Panc1 (cell line): Measurements from ENCODE around the gene SEC22A. TPM values are rescaled to one million over a fixed set of nuclear protein-coding genes. Genes with fewer than 3 reads are reported as not detected.

ENCODE experiments used
- ATAC-seq: fragments of 200-7000 bp; cut with Tn5 transposase; 2 replicates; pipeline ENCODE4 v1.9.1; 2020; ENCODE audit warnings: mild to moderate bottlenecking, moderate library complexity
- BruUV-seq: library from RNA; stranded (reverse); fragments of 400-500 nt; replicated peaks from 2 replicates; lab custom pipeline; 2021; lab: Mats Ljungman, UMichigan
- CTCF ChIA-PET: fragments of 300-600 bp; sonication (Branson Sonifier 250); formaldehyde crosslinking; loops from one replicate; lab custom pipeline; 2022; ENCODE audit warnings: antibody characterized with exemption; lab: Charles Lee
- POLR2A ChIA-PET: fragments of 300-600 bp; sonication (Branson Sonifier 250); formaldehyde crosslinking; loops from one replicate; lab custom pipeline; 2022; ENCODE audit warnings: antibody characterized with exemption; lab: Charles Lee
- DNase-seq: peaks from one replicate; pipeline ENCODE4 v3.0.0-alpha.2; 2010; ENCODE audit warnings: low read depth, low spot score
- H3K27ac ChIP-seq: 2 replicates; pipeline ENCODE4 v1.5.1; 2011; ENCODE audit warnings: mild to moderate bottlenecking, low read length, inconsistent platforms
- H3K27me3 ChIP-seq: fragments of 200-500 bp; sonication (Bioruptor generic); 2 replicates; pipeline ENCODE4 v1.6.0; 2014; ENCODE audit warnings: low read length, inconsistent platforms; ENCODE audit not compliant: control insufficient read depth, insufficient read depth
- H3K36me3 ChIP-seq: fragments of 200-500 bp; sonication (Bioruptor generic); 2 replicates; pipeline ENCODE4 v1.5.1; 2014; ENCODE audit warnings: inconsistent platforms, mild to moderate bottlenecking, low read length, moderate library complexity; ENCODE audit not compliant: control insufficient read depth, insufficient read depth
- H3K4me1 ChIP-seq: 2 replicates; pipeline ENCODE4 v1.5.1; 2011; ENCODE audit warnings: inconsistent platforms, mild to moderate bottlenecking, low read length, moderate library complexity; ENCODE audit not compliant: control insufficient read depth, insufficient read depth
- H3K4me3 ChIP-seq, 2 experiments: 2 replicates each; pipeline ENCODE4 v1.5.1; 2011 to 2012; ENCODE audit warnings: low read depth in 2 of 2, low read length in 2 of 2, mild to moderate bottlenecking in 2 of 2, inconsistent platforms in 1 of 2, moderate library complexity in 1 of 2
- H3K9me3 ChIP-seq: fragments of 200-500 bp; sonication (Bioruptor generic); 2 replicates; pipeline ENCODE4 v1.5.1; 2014; ENCODE audit warnings: low read depth, mild to moderate bottlenecking, inconsistent platforms, low read length, moderate library complexity; ENCODE audit not compliant: control insufficient read depth, insufficient read depth
- POLR2AphosphoS5 ChIP-seq: IDR thresholded peaks from 2 replicates; pipeline ENCODE4 v1.6.1; 2012; ENCODE audit warnings: mild to moderate bottlenecking, low read depth, low read length, moderate library complexity
- SIN3A ChIP-seq: IDR thresholded peaks from 2 replicates; pipeline ENCODE4 v1.6.1; 2012; ENCODE audit warnings: low read depth, mild to moderate bottlenecking, low read length, moderate library complexity, borderline replicate concordance; ENCODE audit not compliant: insufficient read depth
- TCF7L2 ChIP-seq: IDR thresholded peaks from 2 replicates; pipeline ENCODE4 v1.6.1; 2011; ENCODE audit warnings: mild to moderate bottlenecking, low read depth, low read length, inconsistent platforms
- in situ Hi-C: cut with HindIII; loops from 2 replicates; pipeline ENCODE4 v1.10.0; 2016; ENCODE audit warnings: low sequenced_read_pairs, low pct_unique_long_range_greater_than_20kb
- intact Hi-C: fragments of 100-400 bp; cut with micrococcal nuclease; formaldehyde crosslinking; loops from one replicate; pipeline ENCODE4 v1.10.0; 2022; ENCODE audit not compliant: unreplicated experiment
- total RNA-seq: library from RNA; stranded (reverse); gene quantifications from one replicate; pipeline ENCODE4 v1.2.1, GENCODE V29; 2021; ENCODE audit not compliant: unreplicated experiment
- TF ChIP-seq, protein P1 (sequence below), 2 experiments: IDR thresholded peaks; 2 replicates each; pipeline ENCODE4 v1.6.1; 2011 to 2012; ENCODE audit warnings: low read depth in 2 of 2, control low read depth in 1 of 2, low read length in 1 of 2, mild to moderate bottlenecking in 1 of 2, moderate library complexity in 1 of 2; ENCODE audit not compliant: insufficient read depth in 1 of 2
- TF ChIP-seq, protein P2 (sequence below): fragments of 450-650 bp; IDR thresholded peaks from 2 replicates; pipeline ENCODE4 v1.5.1; 2017; ENCODE audit warnings: mild to moderate bottlenecking

SEC22A gene
- total RNA-seq, 1 experiment from 2014 or later, result 22.7 TPM

DNA sequence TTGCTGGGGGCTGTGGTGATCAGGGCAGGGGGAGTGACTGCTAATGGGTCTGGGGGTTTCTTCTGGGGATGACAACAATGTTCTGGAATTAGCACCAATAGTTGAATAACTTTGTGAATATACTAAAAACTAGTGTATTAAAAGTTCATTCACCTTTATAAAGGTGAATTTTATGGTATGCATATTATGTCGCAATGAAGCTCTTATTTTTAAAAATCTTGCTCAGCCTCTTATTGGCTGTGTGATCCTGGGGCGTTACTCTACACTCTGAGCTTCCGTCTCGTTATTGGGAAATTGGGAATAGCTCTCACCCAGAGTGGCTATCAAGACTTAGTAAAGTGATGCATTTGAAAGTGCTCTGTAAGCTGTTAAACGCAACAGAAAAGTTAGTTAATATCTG lies 105.3 kb downstream of the SEC22A start:
- BruUV-seq, result no TSS peak
- CTCF ChIA-PET, result interaction anchor here (0.5 to 0.8 kb wide), 4 partner anchors 8 to 109 kb away, joined by 3 to 15 read pairs (median 6); no protein-coding TSS in a partner anchor
- no peaks in the 10 kb centered on the region for H3K36me3 ChIP-seq
- ATAC-seq (no peak), DNase-seq (no peak)
- peaks cover 3% of the 10 kb centered on the region; the same call in 1 of the 2 replicates for H3K27me3 ChIP-seq
- H3K9me3 ChIP-seq, result no peaks in the 10 kb centered on the region
- no peak overlapping the region for H3K27ac ChIP-seq
- in situ Hi-C loops, result no loop called here
- intact Hi-C loops, result no loop called here
- no peaks in the 10 kb centered on the region for H3K4me1 ChIP-seq
- POLR2A ChIA-PET, result no interaction called here
- no peak overlapping the region for H3K4me3 ChIP-seq
- TF ChIP-seq POLR2AphosphoS5 (no peak), SIN3A (no peak), TCF7L2 (no peak)
- TF ChIP-seq, protein P1, sequence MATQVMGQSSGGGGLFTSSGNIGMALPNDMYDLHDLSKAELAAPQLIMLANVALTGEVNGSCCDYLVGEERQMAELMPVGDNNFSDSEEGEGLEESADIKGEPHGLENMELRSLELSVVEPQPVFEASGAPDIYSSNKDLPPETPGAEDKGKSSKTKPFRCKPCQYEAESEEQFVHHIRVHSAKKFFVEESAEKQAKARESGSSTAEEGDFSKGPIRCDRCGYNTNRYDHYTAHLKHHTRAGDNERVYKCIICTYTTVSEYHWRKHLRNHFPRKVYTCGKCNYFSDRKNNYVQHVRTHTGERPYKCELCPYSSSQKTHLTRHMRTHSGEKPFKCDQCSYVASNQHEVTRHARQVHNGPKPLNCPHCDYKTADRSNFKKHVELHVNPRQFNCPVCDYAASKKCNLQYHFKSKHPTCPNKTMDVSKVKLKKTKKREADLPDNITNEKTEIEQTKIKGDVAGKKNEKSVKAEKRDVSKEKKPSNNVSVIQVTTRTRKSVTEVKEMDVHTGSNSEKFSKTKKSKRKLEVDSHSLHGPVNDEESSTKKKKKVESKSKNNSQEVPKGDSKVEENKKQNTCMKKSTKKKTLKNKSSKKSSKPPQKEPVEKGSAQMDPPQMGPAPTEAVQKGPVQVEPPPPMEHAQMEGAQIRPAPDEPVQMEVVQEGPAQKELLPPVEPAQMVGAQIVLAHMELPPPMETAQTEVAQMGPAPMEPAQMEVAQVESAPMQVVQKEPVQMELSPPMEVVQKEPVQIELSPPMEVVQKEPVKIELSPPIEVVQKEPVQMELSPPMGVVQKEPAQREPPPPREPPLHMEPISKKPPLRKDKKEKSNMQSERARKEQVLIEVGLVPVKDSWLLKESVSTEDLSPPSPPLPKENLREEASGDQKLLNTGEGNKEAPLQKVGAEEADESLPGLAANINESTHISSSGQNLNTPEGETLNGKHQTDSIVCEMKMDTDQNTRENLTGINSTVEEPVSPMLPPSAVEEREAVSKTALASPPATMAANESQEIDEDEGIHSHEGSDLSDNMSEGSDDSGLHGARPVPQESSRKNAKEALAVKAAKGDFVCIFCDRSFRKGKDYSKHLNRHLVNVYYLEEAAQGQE (IDR thresholded peaks at IDR 0.05; ENCODE audit: insufficient read depth in 1 of 2, low read depth in 2 of 2, low read length in 1 of 2), result no peak
- TF ChIP-seq, protein P2, sequence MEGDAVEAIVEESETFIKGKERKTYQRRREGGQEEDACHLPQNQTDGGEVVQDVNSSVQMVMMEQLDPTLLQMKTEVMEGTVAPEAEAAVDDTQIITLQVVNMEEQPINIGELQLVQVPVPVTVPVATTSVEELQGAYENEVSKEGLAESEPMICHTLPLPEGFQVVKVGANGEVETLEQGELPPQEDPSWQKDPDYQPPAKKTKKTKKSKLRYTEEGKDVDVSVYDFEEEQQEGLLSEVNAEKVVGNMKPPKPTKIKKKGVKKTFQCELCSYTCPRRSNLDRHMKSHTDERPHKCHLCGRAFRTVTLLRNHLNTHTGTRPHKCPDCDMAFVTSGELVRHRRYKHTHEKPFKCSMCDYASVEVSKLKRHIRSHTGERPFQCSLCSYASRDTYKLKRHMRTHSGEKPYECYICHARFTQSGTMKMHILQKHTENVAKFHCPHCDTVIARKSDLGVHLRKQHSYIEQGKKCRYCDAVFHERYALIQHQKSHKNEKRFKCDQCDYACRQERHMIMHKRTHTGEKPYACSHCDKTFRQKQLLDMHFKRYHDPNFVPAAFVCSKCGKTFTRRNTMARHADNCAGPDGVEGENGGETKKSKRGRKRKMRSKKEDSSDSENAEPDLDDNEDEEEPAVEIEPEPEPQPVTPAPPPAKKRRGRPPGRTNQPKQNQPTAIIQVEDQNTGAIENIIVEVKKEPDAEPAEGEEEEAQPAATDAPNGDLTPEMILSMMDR, result no peak

DNA sequence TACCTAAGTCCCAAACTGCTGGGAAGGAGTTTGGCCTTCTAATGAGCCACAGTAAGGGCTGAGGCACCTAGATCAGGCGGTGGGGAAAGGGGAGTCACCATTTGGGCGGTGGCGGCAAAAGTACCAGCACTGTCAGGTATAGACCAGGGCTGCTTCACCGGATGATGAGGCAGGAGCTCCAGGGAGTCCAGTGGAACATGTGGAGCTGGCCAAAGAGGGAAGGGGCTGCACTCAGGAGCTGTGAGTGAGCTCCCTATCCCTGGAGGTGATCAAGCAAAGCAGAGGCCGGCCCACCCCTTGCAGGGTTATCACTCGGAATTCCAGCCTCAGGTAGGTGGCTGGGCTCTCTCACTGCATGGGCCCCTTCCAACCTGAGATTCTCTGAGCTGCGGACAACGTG lies 108.4 kb downstream of the SEC22A start:
- TF ChIP-seq, protein P2, result no peak
- TF ChIP-seq TCF7L2 (no peak), POLR2AphosphoS5 (no peak), SIN3A (no peak)
- TF ChIP-seq, protein P1 (IDR thresholded peaks at IDR 0.05; ENCODE audit: insufficient read depth in 1 of 2, low read depth in 2 of 2, low read length in 1 of 2), result no peak
- DNase-seq, result no peak
- no TSS peak for BruUV-seq
- Histone ChIP-seq H3K9me3 (no peaks in the 10 kb centered on the region), H3K36me3 (no peaks in the 10 kb centered on the region), H3K27me3 (peaks cover 13% of the 10 kb centered on the region), H3K4me3 (no peak overlapping the region), H3K4me1 (no peaks in the 10 kb centered on the region), H3K27ac (no peak overlapping the region)
- no peak for ATAC-seq
- POLR2A ChIA-PET, result no interaction called here
- CTCF ChIA-PET, result no interaction called here
- in situ Hi-C loops, result no loop called here
- intact Hi-C loops, result no loop called here
